HepG2 (cell line): ENCODE data around the gene SLC2A10. TPM values are rescaled to one million over a fixed set of nuclear protein-coding genes. Genes with fewer than 3 reads are reported as not detected.
A peak's percentile ranks its signal among the peaks of the same experiment; 100 is the strongest.

Experiments
- CEBPB ChIP-seq: IDR thresholded peaks from 2 replicates; pipeline ENCODE4 v1.6.1; 2011; ENCODE audit warnings: low read depth, low read length, improper control_type of control experiment, borderline replicate concordance
- DPF2 ChIP-seq: sonication (generic); formaldehyde crosslinking; IDR thresholded peaks from 2 replicates; pipeline ENCODE4 v1.4.0; 2020; ENCODE audit warnings: mild to moderate bottlenecking, low read depth, missing genetic modification reagents, borderline replicate concordance
- FIP1L1 ChIP-seq: fragments of 200-400 bp; formaldehyde crosslinking; IDR thresholded peaks from 2 replicates; pipeline ENCODE4 v1.6.1; 2018; ENCODE audit warnings: low read depth, mild to moderate bottlenecking, low read length, moderate library complexity, borderline replicate concordance; ENCODE audit not compliant: insufficient read depth
- GABPA ChIP-seq, 2 experiments: IDR thresholded peaks; 2 replicates each; pipeline ENCODE4 v1.6.1; 2011 to 2016; ENCODE audit warnings: low read depth in 2 of 2, low read length in 1 of 2, missing biosample characterization in 1 of 2, missing genetic modification characterization in 1 of 2
- GABPB1 ChIP-seq: IDR thresholded peaks from 2 replicates; pipeline ENCODE4 v1.6.1; 2016; ENCODE audit warnings: mild to moderate bottlenecking, missing genetic modification reagents, moderate library complexity, missing compliant biosample characterization
- JUND ChIP-seq: sonication (generic); formaldehyde crosslinking; IDR thresholded peaks from 2 replicates; pipeline ENCODE4 v1.8.0; 2022; ENCODE audit warnings: mild to moderate bottlenecking, missing genetic modification reagents
- KDM6A ChIP-seq: IDR thresholded peaks from 2 replicates; pipeline ENCODE4 v1.6.1; 2016; ENCODE audit warnings: low read depth
- KLF12 ChIP-seq: sonication (generic); formaldehyde crosslinking; IDR thresholded peaks from 2 replicates; pipeline ENCODE4 v1.4.0; 2020; ENCODE audit warnings: missing genetic modification reagents, borderline replicate concordance
- MAFG ChIP-seq: sonication (generic); formaldehyde crosslinking; IDR thresholded peaks from 2 replicates; pipeline ENCODE4 v1.5.1; 2020; ENCODE audit warnings: mild to moderate bottlenecking, missing genetic modification reagents
- NBN ChIP-seq: fragments of 450-650 bp; conservative IDR thresholded peaks from 2 replicates; pipeline ENCODE4 v1.6.1; 2017
- PAX8 ChIP-seq: sonication (generic); formaldehyde crosslinking; IDR thresholded peaks from 2 replicates; pipeline ENCODE4 v1.8.0; 2022; ENCODE audit warnings: mild to moderate bottlenecking, missing genetic modification reagents, borderline replicate concordance
- PRMT3 ChIP-seq: sonication (generic); formaldehyde crosslinking; IDR thresholded peaks from 2 replicates; pipeline ENCODE4 v1.8.1; 2022; ENCODE audit warnings: low read depth, mild to moderate bottlenecking, moderate library complexity, missing genetic modification reagents, borderline replicate concordance
- SALL2 ChIP-seq: sonication (generic); formaldehyde crosslinking; IDR thresholded peaks from 2 replicates; pipeline ENCODE4 v1.8.1; 2023; ENCODE audit warnings: mild to moderate bottlenecking, missing genetic modification reagents, inconsistent platforms
- SOX5 ChIP-seq: IDR thresholded peaks from 2 replicates; pipeline ENCODE4 v1.6.1; 2016; ENCODE audit warnings: borderline replicate concordance
- ZFP41 ChIP-seq: sonication (generic); formaldehyde crosslinking; IDR thresholded peaks from 2 replicates; pipeline ENCODE4 v1.4.0; 2020; ENCODE audit warnings: mild to moderate bottlenecking, missing genetic modification reagents, borderline replicate concordance
- ZNF598 ChIP-seq: sonication (generic); formaldehyde crosslinking; IDR thresholded peaks from 2 replicates; pipeline ENCODE4 v1.5.1; 2020; ENCODE audit warnings: mild to moderate bottlenecking, missing genetic modification reagents, borderline replicate concordance
- ZNF724P ChIP-seq: sonication (generic); formaldehyde crosslinking; IDR thresholded peaks from 2 replicates; pipeline ENCODE4 v1.8.0; 2022; ENCODE audit warnings: missing genetic modification reagents, borderline replicate concordance
- polyA plus RNA-seq, 8 experiments: library from polyadenylated mRNA; depleted of rRNA in 3 of 8; stranded (reverse) in 7 of 8; unstranded in 1 of 8; fragments of >200 nt; fragmentation: Illumina TruSeq in 4 of 8; extraction: Trizol in 4 of 8; gene quantifications; 2 replicates each; pipeline versions ENCODE4 v1.2.1 to v1.2.3, GENCODE V29; 2011 to 2016; ENCODE audit warnings: low read depth in 4 of 8, missing spikeins in 1 of 8, mixed read lengths in 1 of 8; ENCODE audit not compliant: insufficient read depth in 1 of 8
- total RNA-seq, 5 experiments: library from RNA; depleted of rRNA; stranded (reverse); fragments of >200 nt; fragmentation: Illumina TruSeq; extraction: Trizol; gene quantifications; 2 replicates each; pipeline ENCODE4 v1.2.3, GENCODE V29; 2016; ENCODE audit warnings: low read depth in 1 of 5
- TF ChIP-seq, protein P1 (sequence below): sonication (generic); formaldehyde crosslinking; conservative IDR thresholded peaks from 2 replicates; pipeline ENCODE4 v1.5.0; 2020; ENCODE audit warnings: missing genetic modification reagents
- TF ChIP-seq, protein P2 (sequence below): sonication (generic); formaldehyde crosslinking; IDR thresholded peaks from 2 replicates; pipeline ENCODE4 v1.8.0; 2023; ENCODE audit warnings: mild to moderate bottlenecking, missing genetic modification reagents
- TF ChIP-seq, protein P3 (sequence below): sonication (generic); formaldehyde crosslinking; IDR thresholded peaks from 2 replicates; pipeline ENCODE4 v1.5.0; 2020; ENCODE audit warnings: missing genetic modification reagents, mild to moderate bottlenecking, borderline replicate concordance
- TF ChIP-seq, protein P4 (sequence below): sonication (generic); formaldehyde crosslinking; conservative IDR thresholded peaks from 2 replicates; pipeline ENCODE4 v1.4.0; 2020; ENCODE audit warnings: missing genetic modification reagents
- TF ChIP-seq, protein P5 (sequence below): sonication (generic); formaldehyde crosslinking; IDR thresholded peaks from 2 replicates; pipeline ENCODE4 v1.8.0; 2022; ENCODE audit warnings: missing genetic modification reagents, low read depth, mild to moderate bottlenecking, borderline replicate concordance
- TF ChIP-seq, protein P6 (sequence below): sonication (generic); IDR thresholded peaks from 2 replicates; pipeline ENCODE4 v1.6.1; 2016; ENCODE audit warnings: low read depth, borderline replicate concordance

Gene SLC2A10
- total and polyA plus RNA-seq, 2 of the 13 experiments (the other 11 are each of a cell fraction or from before 2014, with no cell fraction given), result 16.0 to 18.4 TPM

DNA sequence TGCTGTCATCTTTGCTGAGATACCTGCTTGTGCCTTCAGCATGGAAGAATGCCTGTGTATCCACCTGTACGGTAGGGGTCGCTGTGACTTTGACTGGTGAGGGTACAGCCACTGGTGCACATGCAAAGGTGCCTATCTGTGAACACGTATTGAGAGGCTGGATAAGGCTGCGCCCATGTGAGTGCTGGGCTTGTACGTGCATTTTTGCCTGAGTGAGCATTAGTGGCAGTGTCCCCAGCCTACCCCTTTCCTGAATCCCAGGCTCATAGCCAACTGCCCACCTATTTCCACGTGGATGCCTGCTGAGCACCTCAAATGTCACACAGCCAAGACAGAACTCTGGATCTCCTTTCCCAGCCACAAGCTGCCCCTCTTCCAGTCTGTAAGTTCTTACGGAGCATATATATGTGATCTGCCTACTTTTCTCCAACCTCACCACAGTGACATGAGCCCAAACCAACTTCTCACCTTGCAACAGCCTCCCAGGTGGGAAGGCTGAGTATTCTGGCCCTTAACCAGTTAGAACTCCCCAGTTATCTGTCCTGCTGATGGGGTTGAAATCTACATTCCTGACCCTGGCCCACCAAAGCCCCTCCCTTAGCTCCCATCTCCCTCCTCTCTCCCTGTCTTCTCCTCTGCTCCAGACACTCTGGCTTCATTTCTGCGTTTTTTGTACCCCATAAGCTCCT lies 1.1 kb upstream of the SLC2A10 start (continued):
- TF ChIP-seq PRMT3 (CRISPR knock-in tag) (no peak), KLF12 (CRISPR knock-in tag) (no peak), NBN (no peak), CEBPB (no peak), ZFP41 (CRISPR knock-in tag) (no peak; the same call in 1 of the 2 replicates), GABPB1 (peak; percentile 54; the same call in 1 of the 2 replicates), MAFG (CRISPR knock-in tag) (no peak), ZNF724P (no peak), DPF2 (CRISPR knock-in tag) (no peak), JUND (CRISPR knock-in tag) (peak; percentile 54; the same call in 1 of the 2 replicates), KDM6A (no peak), SOX5 (CRISPR knock-in tag) (peak; percentile 56), SALL2 (CRISPR knock-in tag) (no peak), GABPA (IDR thresholded peaks at IDR 0.05; ENCODE audit: low read depth, low read length) (no peak), GABPA (CRISPR knock-in tag; IDR thresholded peaks at IDR 0.05; ENCODE audit: low read depth) (peak; percentile 64), FIP1L1 (no peak), ZNF598 (peak; percentile 57; the same call in 1 of the 2 replicates), PAX8 (CRISPR knock-in tag) (no peak)
- TF ChIP-seq, protein P1, sequence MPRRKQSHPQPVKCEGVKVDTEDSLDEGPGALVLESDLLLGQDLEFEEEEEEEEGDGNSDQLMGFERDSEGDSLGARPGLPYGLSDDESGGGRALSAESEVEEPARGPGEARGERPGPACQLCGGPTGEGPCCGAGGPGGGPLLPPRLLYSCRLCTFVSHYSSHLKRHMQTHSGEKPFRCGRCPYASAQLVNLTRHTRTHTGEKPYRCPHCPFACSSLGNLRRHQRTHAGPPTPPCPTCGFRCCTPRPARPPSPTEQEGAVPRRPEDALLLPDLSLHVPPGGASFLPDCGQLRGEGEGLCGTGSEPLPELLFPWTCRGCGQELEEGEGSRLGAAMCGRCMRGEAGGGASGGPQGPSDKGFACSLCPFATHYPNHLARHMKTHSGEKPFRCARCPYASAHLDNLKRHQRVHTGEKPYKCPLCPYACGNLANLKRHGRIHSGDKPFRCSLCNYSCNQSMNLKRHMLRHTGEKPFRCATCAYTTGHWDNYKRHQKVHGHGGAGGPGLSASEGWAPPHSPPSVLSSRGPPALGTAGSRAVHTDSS, result no peak
- TF ChIP-seq, protein P2, sequence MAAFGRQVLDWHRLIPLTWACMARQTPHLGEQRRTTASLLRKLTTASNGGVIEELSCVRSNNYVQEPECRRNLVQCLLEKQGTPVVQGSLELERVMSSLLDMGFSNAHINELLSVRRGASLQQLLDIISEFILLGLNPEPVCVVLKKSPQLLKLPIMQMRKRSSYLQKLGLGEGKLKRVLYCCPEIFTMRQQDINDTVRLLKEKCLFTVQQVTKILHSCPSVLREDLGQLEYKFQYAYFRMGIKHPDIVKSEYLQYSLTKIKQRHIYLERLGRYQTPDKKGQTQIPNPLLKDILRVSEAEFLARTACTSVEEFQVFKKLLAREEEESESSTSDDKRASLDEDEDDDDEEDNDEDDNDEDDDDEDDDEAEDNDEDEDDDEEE (CRISPR knock-in tag), result no peak
- TF ChIP-seq, protein P3, sequence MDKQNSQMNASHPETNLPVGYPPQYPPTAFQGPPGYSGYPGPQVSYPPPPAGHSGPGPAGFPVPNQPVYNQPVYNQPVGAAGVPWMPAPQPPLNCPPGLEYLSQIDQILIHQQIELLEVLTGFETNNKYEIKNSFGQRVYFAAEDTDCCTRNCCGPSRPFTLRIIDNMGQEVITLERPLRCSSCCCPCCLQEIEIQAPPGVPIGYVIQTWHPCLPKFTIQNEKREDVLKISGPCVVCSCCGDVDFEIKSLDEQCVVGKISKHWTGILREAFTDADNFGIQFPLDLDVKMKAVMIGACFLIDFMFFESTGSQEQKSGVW, result no peak
- TF ChIP-seq, protein P4, sequence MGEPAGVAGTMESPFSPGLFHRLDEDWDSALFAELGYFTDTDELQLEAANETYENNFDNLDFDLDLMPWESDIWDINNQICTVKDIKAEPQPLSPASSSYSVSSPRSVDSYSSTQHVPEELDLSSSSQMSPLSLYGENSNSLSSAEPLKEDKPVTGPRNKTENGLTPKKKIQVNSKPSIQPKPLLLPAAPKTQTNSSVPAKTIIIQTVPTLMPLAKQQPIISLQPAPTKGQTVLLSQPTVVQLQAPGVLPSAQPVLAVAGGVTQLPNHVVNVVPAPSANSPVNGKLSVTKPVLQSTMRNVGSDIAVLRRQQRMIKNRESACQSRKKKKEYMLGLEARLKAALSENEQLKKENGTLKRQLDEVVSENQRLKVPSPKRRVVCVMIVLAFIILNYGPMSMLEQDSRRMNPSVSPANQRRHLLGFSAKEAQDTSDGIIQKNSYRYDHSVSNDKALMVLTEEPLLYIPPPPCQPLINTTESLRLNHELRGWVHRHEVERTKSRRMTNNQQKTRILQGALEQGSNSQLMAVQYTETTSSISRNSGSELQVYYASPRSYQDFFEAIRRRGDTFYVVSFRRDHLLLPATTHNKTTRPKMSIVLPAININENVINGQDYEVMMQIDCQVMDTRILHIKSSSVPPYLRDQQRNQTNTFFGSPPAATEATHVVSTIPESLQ (CRISPR knock-in tag), result no peak
- TF ChIP-seq, protein P5, sequence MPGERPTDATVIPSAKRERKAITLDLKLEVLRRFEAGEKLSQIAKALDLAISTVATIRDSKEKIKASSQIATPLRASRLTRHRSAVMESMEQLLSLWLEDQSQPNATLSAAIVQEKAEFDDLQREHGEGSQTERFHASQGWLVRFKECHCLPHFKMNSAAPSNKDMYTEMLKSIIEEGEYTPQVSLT (CRISPR knock-in tag), result no peak
- TF ChIP-seq, protein P6, sequence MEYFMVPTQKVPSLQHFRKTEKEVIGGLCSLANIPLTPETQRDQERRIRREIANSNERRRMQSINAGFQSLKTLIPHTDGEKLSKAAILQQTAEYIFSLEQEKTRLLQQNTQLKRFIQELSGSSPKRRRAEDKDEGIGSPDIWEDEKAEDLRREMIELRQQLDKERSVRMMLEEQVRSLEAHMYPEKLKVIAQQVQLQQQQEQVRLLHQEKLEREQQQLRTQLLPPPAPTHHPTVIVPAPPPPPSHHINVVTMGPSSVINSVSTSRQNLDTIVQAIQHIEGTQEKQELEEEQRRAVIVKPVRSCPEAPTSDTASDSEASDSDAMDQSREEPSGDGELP, result no peak; the same call in 1 of the 2 replicates
